HepG2 (cell line): ENCODE data around the gene TECTB. TPM values are rescaled to one million over a fixed set of nuclear protein-coding genes. Genes with fewer than 3 reads are reported as not detected.

Source experiments
- HNRNPK ChIP-seq: fragments of 200-400 bp; formaldehyde crosslinking; IDR thresholded peaks from 2 replicates; pipeline ENCODE4 v1.6.1; 2018; ENCODE audit warnings: low read length, low read depth, moderate library complexity, mild to moderate bottlenecking; ENCODE audit not compliant: poor library complexity, severe bottlenecking
- KDM5B ChIP-seq: sonication (generic); formaldehyde crosslinking; IDR thresholded peaks from 2 replicates; pipeline ENCODE4 v1.4.0; 2020; ENCODE audit warnings: missing genetic modification reagents, mild to moderate bottlenecking, borderline replicate concordance
- KMT2B ChIP-seq: IDR thresholded peaks from 2 replicates; pipeline ENCODE4 v1.6.1; 2016; ENCODE audit warnings: missing genetic modification reagents, missing compliant biosample characterization
- MAZ ChIP-seq, 2 experiments: sonication (generic) in 1 of 2; formaldehyde crosslinking in 1 of 2; IDR thresholded peaks; 2 replicates each; pipeline versions ENCODE4 v1.5.0 to v1.6.1; 2012 to 2020; ENCODE audit warnings: low read depth in 2 of 2, mild to moderate bottlenecking in 2 of 2, borderline replicate concordance in 1 of 2, improper control_type of control experiment in 1 of 2, low read length in 1 of 2, missing genetic modification reagents in 1 of 2, moderate library complexity in 1 of 2
- NR2F2 ChIP-seq: IDR thresholded peaks from 2 replicates; pipeline ENCODE4 v1.6.1; 2012; ENCODE audit warnings: low read depth, inconsistent platforms, borderline replicate concordance
- SAFB2 ChIP-seq: sonication (generic); formaldehyde crosslinking; IDR thresholded peaks from 2 replicates; pipeline ENCODE4 v1.5.1; 2020; ENCODE audit warnings: missing genetic modification reagents, low read depth, mild to moderate bottlenecking, borderline replicate concordance
- SYNCRIP ChIP-seq: fragments of 200-400 bp; formaldehyde crosslinking; IDR thresholded peaks from 2 replicates; pipeline ENCODE4 v1.6.1; 2018; ENCODE audit warnings: mild to moderate bottlenecking, low read depth, low read length; ENCODE audit not compliant: insufficient read depth
- TGIF2 ChIP-seq: IDR thresholded peaks from 2 replicates; pipeline ENCODE4 v1.6.1; 2016; ENCODE audit warnings: control low read depth, missing compliant biosample characterization
- ZNF282 ChIP-seq: fragments of 450-650 bp; IDR thresholded peaks from 2 replicates; pipeline ENCODE4 v1.6.1; 2018; ENCODE audit not compliant: partially characterized antibody
- ZNF501 ChIP-seq: sonication (generic); formaldehyde crosslinking; IDR thresholded peaks from 2 replicates; pipeline ENCODE4 v1.5.1; 2020; ENCODE audit warnings: mild to moderate bottlenecking, moderate library complexity, missing genetic modification reagents
- ZNF543 ChIP-seq: sonication (generic); formaldehyde crosslinking; IDR thresholded peaks from 2 replicates; pipeline ENCODE4 v1.4.0; 2020; ENCODE audit warnings: mild to moderate bottlenecking, missing genetic modification reagents
- polyA plus RNA-seq, 8 experiments: library from polyadenylated mRNA; depleted of rRNA in 3 of 8; stranded (reverse) in 7 of 8; unstranded in 1 of 8; fragments of >200 nt; fragmentation: Illumina TruSeq in 4 of 8; extraction: Trizol in 4 of 8; gene quantifications; 2 replicates each; pipeline versions ENCODE4 v1.2.1 to v1.2.3, GENCODE V29; 2011 to 2016; ENCODE audit warnings: low read depth in 4 of 8, missing spikeins in 1 of 8, mixed read lengths in 1 of 8; ENCODE audit not compliant: insufficient read depth in 1 of 8
- total RNA-seq, 5 experiments: library from RNA; depleted of rRNA; stranded (reverse); fragments of >200 nt; fragmentation: Illumina TruSeq; extraction: Trizol; gene quantifications; 2 replicates each; pipeline ENCODE4 v1.2.3, GENCODE V29; 2016; ENCODE audit warnings: low read depth in 1 of 5
- TF ChIP-seq, protein P1 (sequence below): sonication (generic); formaldehyde crosslinking; IDR thresholded peaks from 2 replicates; pipeline ENCODE4 v1.4.0; 2020; ENCODE audit warnings: mild to moderate bottlenecking, low read depth, missing genetic modification reagents
- TF ChIP-seq, protein P2 (sequence below): sonication (generic); formaldehyde crosslinking; IDR thresholded peaks from 2 replicates; pipeline ENCODE4 v1.4.0; 2020; ENCODE audit warnings: missing genetic modification reagents
- TF ChIP-seq, protein P3 (sequence below): sonication (generic); formaldehyde crosslinking; IDR thresholded peaks from 2 replicates; pipeline ENCODE4 v1.5.1; 2020; ENCODE audit warnings: mild to moderate bottlenecking, moderate library complexity, missing genetic modification reagents
- TF ChIP-seq, protein P4 (sequence below): sonication (generic); formaldehyde crosslinking; IDR thresholded peaks from 2 replicates; pipeline ENCODE4 v1.4.0; 2020; ENCODE audit warnings: mild to moderate bottlenecking, missing genetic modification reagents
- TF ChIP-seq, protein P5 (sequence below): sonication (generic); formaldehyde crosslinking; IDR thresholded peaks from 2 replicates; pipeline ENCODE4 v1.5.0; 2020; ENCODE audit warnings: missing genetic modification reagents, mild to moderate bottlenecking, borderline replicate concordance
- TF ChIP-seq, protein P6 (sequence below): sonication (generic); formaldehyde crosslinking; IDR thresholded peaks from 2 replicates; pipeline ENCODE4 v1.4.0; 2020; ENCODE audit warnings: missing genetic modification reagents

Gene TECTB
- total and polyA plus RNA-seq, 2 of the 13 experiments (the other 11 are each of a cell fraction or from before 2014, with no cell fraction given) = 0.78 to 1.8 TPM

DNA sequence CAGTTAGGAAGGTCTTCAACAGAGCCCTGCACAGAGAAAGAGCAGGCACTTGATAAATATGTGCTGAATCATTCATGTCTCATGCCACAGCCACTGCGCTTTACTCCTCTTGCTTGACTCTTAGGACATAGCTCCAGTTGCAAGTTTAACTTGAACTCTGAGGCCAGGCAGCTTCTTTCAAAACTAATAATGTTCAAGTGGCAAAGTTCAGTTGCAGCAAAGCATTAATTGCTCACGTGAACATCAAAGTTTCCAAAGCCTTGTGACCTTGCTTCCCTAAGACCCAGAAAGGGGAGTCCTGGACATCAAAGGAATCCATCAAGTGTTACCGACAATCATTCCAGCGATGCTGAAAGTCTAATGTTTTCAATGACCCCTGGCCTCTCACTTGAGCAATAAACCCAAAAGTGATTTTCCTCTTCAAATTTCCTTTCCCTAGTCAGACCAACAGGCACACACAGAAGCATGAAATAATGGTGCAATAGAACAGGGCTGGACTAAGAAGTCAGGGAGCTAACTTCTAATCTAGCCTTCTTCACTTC is 21.8 kb upstream of the TECTB start (continued):
- TF ChIP-seq ZNF282 (no peak), SYNCRIP (no peak), MAZ (IDR thresholded peaks at IDR 0.05; ENCODE audit: borderline replicate concordance, low read depth, low read length) (peak; percentile 29; the same call in 1 of the 2 replicates), MAZ (CRISPR knock-in tag; IDR thresholded peaks at IDR 0.05; ENCODE audit: low read depth) (peak; percentile 75), TGIF2 (peak; percentile 77), ZNF501 (CRISPR knock-in tag) (peak; percentile 72), SAFB2 (CRISPR knock-in tag) (no peak), KDM5B (CRISPR knock-in tag) (no peak), NR2F2 (peak; percentile 99), ZNF543 (CRISPR knock-in tag) (0 out of 2 replicates have a peak, but pooled peaks have one; percentile 76), HNRNPK (no peak), KMT2B (CRISPR knock-in tag) (peak; percentile 72)
- TF ChIP-seq, protein P1, sequence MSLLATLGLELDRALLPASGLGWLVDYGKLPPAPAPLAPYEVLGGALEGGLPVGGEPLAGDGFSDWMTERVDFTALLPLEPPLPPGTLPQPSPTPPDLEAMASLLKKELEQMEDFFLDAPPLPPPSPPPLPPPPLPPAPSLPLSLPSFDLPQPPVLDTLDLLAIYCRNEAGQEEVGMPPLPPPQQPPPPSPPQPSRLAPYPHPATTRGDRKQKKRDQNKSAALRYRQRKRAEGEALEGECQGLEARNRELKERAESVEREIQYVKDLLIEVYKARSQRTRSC (CRISPR knock-in tag) = no peak
- TF ChIP-seq, protein P2, sequence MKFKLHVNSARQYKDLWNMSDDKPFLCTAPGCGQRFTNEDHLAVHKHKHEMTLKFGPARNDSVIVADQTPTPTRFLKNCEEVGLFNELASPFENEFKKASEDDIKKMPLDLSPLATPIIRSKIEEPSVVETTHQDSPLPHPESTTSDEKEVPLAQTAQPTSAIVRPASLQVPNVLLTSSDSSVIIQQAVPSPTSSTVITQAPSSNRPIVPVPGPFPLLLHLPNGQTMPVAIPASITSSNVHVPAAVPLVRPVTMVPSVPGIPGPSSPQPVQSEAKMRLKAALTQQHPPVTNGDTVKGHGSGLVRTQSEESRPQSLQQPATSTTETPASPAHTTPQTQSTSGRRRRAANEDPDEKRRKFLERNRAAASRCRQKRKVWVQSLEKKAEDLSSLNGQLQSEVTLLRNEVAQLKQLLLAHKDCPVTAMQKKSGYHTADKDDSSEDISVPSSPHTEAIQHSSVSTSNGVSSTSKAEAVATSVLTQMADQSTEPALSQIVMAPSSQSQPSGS = peak; percentile 96
- TF ChIP-seq, protein P3, sequence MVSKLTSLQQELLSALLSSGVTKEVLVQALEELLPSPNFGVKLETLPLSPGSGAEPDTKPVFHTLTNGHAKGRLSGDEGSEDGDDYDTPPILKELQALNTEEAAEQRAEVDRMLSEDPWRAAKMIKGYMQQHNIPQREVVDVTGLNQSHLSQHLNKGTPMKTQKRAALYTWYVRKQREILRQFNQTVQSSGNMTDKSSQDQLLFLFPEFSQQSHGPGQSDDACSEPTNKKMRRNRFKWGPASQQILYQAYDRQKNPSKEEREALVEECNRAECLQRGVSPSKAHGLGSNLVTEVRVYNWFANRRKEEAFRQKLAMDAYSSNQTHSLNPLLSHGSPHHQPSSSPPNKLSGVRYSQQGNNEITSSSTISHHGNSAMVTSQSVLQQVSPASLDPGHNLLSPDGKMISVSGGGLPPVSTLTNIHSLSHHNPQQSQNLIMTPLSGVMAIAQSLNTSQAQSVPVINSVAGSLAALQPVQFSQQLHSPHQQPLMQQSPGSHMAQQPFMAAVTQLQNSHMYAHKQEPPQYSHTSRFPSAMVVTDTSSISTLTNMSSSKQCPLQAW (CRISPR knock-in tag) = peak; percentile 92; the same call in 1 of the 2 replicates
- TF ChIP-seq, protein P4, sequence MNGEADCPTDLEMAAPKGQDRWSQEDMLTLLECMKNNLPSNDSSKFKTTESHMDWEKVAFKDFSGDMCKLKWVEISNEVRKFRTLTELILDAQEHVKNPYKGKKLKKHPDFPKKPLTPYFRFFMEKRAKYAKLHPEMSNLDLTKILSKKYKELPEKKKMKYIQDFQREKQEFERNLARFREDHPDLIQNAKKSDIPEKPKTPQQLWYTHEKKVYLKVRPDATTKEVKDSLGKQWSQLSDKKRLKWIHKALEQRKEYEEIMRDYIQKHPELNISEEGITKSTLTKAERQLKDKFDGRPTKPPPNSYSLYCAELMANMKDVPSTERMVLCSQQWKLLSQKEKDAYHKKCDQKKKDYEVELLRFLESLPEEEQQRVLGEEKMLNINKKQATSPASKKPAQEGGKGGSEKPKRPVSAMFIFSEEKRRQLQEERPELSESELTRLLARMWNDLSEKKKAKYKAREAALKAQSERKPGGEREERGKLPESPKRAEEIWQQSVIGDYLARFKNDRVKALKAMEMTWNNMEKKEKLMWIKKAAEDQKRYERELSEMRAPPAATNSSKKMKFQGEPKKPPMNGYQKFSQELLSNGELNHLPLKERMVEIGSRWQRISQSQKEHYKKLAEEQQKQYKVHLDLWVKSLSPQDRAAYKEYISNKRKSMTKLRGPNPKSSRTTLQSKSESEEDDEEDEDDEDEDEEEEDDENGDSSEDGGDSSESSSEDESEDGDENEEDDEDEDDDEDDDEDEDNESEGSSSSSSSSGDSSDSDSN = peak; percentile 47; the same call in 1 of the 2 replicates
- TF ChIP-seq, protein P5, sequence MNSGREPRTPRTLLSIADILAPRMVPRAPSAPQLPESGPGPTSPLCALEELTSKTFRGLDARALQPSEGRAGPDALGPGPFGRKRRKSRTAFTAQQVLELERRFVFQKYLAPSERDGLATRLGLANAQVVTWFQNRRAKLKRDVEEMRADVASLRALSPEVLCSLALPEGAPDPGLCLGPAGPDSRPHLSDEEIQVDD = no peak
- TF ChIP-seq, protein P6, sequence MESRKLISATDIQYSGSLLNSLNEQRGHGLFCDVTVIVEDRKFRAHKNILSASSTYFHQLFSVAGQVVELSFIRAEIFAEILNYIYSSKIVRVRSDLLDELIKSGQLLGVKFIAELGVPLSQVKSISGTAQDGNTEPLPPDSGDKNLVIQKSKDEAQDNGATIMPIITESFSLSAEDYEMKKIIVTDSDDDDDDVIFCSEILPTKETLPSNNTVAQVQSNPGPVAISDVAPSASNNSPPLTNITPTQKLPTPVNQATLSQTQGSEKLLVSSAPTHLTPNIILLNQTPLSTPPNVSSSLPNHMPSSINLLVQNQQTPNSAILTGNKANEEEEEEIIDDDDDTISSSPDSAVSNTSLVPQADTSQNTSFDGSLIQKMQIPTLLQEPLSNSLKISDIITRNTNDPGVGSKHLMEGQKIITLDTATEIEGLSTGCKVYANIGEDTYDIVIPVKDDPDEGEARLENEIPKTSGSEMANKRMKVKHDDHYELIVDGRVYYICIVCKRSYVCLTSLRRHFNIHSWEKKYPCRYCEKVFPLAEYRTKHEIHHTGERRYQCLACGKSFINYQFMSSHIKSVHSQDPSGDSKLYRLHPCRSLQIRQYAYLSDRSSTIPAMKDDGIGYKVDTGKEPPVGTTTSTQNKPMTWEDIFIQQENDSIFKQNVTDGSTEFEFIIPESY (CRISPR knock-in tag) = peak; percentile 86
